Measurements from ENCODE around the gene MARVELD3. TPM values are rescaled to one million over a fixed set of nuclear protein-coding genes. Genes with fewer than 3 reads are reported as not detected.

MARVELD3 gene
- total RNA-seq, 2 experiments from 2014 or later = not detected

DNA sequence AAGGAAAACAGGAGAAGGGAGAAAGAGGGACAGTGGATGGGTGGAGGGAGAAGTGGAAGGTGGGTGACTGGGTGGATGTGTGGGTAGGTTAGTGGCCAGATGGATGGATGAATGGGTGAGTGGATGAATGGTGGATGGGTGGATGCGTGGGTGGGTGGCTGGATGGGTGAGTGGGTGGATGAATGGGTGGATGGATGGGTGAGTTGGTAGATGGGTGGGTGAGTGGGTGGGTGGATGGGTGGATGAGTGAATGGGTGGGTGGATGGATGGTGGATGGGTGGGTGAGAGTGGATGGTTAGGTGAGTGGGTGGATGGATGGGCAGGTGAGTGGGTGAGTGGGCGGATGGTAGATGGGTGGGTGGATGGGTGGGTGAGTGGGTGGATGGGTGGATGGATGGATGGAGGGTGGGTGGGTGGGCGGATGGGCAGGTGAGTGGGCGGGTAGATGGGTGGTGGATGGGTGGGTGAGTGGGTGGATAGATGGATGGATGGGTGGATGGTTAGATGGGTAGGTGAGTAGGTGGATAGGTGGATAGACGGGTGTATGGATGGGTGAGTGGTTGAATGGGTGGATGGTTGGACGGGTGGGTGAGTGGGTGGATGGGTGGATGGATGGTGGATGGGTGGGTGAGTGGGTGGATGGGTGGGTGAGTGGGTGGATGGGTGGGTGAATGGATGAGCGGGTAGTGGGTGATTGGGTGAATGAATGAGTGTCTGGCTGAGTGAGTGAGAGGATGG is 702 bp upstream of the MARVELD3 start:
- Mint-ChIP-seq H3K27me3 (ENCODE audit: low read depth) (peaks cover 19% of the 10 kb centered on the region), H3K4me1 (ENCODE audit: low read depth) (no peaks in the 10 kb centered on the region), H3K9me3 (ENCODE audit: insufficient read depth) (no peaks in the 10 kb centered on the region), H3K36me3 (ENCODE audit: low read depth) (no peaks in the 10 kb centered on the region), H3K27ac (no peak overlapping the region), H3K4me3 (no peak overlapping the region)
- ChIA-PET POLR2A (no interaction called here), CTCF (interaction anchor here (3.2 kb wide), 1 partner anchor 14 kb away, joined by 19 read pairs; no protein-coding TSS in a partner anchor)
- DNase-seq = no peak
- no peak for ATAC-seq

DNA sequence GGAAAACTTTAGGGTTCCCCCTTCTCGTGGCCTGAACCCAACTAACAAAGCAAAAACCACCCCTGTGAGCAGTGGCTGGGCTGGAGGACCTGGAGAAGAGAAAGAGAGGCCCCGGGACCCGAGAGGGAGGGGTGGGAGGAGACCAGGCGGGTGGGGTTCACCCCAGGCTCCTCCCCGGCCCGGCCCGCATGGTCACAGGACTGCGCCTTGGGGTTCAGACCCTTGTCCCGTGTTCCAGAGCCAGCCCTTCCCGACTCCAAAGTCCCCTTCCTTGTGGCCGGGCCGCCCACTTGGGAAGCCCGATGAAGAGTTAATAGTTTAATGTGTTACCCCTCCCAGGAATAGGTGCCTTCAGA is 852 bp downstream of the MARVELD3 start:
- Mint-ChIP-seq H3K4me3 (no peak overlapping the region), H3K36me3 (ENCODE audit: low read depth) (no peaks in the 10 kb centered on the region), H3K27ac (no peak overlapping the region), H3K9me3 (ENCODE audit: insufficient read depth) (no peaks in the 10 kb centered on the region), H3K27me3 (ENCODE audit: low read depth) (peaks cover 18% of the 10 kb centered on the region), H3K4me1 (ENCODE audit: low read depth) (no peaks in the 10 kb centered on the region)
- CTCF ChIA-PET = no interaction called here
- POLR2A ChIA-PET = no interaction called here
- ATAC-seq (no peak), DNase-seq (no peak)

DNA sequence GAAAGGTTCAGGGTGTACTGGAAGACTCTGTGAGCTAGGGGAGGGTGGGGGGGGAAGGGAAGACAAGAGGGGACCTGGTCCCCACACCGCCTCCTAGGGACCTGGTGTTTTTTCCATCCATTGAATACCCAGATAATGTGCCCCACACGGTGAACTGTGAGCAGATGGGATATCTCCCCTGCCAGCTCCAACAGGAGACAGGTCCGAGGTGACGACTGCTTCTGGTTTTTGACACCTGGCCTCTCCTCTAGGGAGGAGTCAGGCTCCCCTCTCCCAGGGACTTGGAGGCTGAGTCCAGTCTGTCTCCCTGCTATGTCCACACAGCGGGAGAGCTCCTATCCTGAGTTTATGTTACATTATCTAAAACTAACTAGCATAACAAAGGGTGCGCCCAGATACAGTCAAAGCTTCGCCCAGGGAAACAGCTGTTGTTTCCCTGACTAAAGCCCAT is 1.8 kb downstream of the MARVELD3 start:
- H3K27ac Mint-ChIP-seq = no peak overlapping the region
- ATAC-seq (no peak), DNase-seq (no peak)
- H3K9me3 Mint-ChIP-seq (ENCODE audit: insufficient read depth) = no peaks in the 10 kb centered on the region
- CTCF ChIA-PET = interaction anchor here (0.7 to 2.9 kb wide), 2 partner anchors 17 to 63 kb away, joined by 3 to 12 read pairs; no protein-coding TSS in a partner anchor
- H3K4me3 Mint-ChIP-seq = no peak overlapping the region
- peaks cover 22% of the 10 kb centered on the region for H3K27me3 Mint-ChIP-seq (ENCODE audit: low read depth)
- no peaks in the 10 kb centered on the region for H3K4me1 Mint-ChIP-seq (ENCODE audit: low read depth)
- POLR2A ChIA-PET = no interaction called here
- no peaks in the 10 kb centered on the region for H3K36me3 Mint-ChIP-seq (ENCODE audit: low read depth)

DNA sequence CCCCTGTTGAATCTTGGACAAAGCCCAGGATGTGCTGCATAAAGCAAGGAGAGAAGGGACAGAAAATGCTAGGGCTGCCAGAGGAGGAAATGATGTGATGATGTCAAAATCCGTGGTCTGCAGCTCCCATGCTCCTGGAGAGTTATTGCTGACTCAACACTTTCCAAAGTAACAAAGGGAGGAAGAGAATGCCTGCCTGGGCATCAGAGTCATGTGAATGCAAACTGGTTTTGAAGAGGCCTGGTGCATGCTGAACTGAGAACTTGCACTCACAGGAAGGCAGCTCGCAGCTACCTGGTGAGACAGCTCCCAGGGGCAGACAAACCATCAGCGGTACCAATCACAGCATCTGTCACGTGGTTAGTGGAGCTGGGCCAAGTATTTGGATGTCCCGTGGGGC is 2.8 kb downstream of the MARVELD3 start:
- DNase-seq = no peak
- no peak overlapping the region for H3K4me3 Mint-ChIP-seq
- H3K4me1 Mint-ChIP-seq (ENCODE audit: low read depth) = no peaks in the 10 kb centered on the region
- ChIA-PET CTCF (interaction anchor here (1.0 to 2.9 kb wide), 2 partner anchors 16 to 18 kb away, joined by 7 to 12 read pairs; no protein-coding TSS in a partner anchor), POLR2A (no interaction called here)
- no peaks in the 10 kb centered on the region for H3K9me3 Mint-ChIP-seq (ENCODE audit: insufficient read depth)
- no peak overlapping the region for H3K27ac Mint-ChIP-seq
- no peaks in the 10 kb centered on the region for H3K36me3 Mint-ChIP-seq (ENCODE audit: low read depth)
- peaks cover 22% of the 10 kb centered on the region for H3K27me3 Mint-ChIP-seq (ENCODE audit: low read depth)
- ATAC-seq = no peak

DNA sequence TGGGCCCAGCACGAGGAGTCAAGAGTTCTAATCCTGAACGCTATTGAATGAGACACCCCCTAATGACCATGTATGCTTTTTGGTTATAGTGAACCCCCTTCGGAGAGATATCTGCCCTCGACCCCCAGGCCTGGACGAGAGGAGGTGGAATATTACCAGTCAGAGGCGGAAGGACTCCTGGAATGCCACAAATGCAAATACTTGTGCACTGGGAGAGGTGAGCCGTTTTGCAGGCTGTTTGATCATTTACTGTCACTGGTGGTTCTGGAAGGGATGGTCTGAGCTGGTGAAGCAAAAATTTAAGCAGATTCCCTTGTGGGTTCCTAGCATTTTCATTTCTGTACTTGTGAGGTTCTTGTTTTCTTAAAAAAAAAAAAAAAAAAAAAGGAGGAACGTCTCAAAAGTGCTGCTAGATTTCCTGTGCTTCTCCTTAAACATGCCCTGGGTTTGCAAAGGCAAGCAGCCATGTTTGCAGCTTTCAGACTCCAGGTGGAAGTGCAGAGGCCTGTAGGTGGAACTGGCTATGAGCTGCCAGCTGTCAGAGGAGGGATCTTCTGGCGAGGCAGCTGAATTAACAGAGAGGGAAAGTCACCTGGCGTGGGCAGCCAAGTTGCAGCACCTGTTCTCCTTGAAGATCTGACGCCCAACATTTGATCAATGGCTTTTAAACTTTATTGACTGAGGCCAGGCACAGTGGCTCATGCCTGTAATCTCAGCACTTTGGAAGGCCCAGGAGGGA is 3.5 kb downstream of the MARVELD3 start:
- CTCF ChIA-PET = interaction anchor here (0.8 to 2.9 kb wide), 3 partner anchors 14 to 18 kb away, joined by 3 to 12 read pairs (median 7); no protein-coding TSS in a partner anchor
- POLR2A ChIA-PET = no interaction called here
- H3K4me1 Mint-ChIP-seq (ENCODE audit: low read depth) = no peaks in the 10 kb centered on the region
- H3K9me3 Mint-ChIP-seq (ENCODE audit: insufficient read depth) = no peaks in the 10 kb centered on the region
- peaks cover 22% of the 10 kb centered on the region for H3K27me3 Mint-ChIP-seq (ENCODE audit: low read depth)
- H3K4me3 Mint-ChIP-seq = no peak overlapping the region
- no peak for DNase-seq
- no peaks in the 10 kb centered on the region for H3K36me3 Mint-ChIP-seq (ENCODE audit: low read depth)
- no peak for ATAC-seq
- H3K27ac Mint-ChIP-seq = no peak overlapping the region

DNA sequence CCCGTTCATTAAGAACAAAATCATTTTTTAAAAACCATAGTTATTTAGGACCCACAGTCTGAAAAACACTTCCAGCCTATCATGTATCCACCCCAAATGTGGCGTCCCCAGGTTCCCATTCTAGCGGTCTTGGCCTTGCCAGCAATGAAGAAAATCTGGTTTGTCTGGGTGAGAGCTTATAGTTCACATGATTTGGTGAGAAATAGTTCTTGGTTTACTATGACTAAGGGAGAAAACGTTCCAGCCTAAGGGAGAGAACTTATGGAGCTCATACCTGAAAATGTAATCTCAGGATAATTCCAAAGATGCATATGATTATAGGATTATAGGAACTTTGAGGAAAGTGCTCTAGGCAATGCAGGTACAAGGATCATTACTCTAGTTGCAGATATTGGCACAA is 4.8 kb downstream of the MARVELD3 start:
- DNase-seq (no peak), ATAC-seq (no peak)
- Mint-ChIP-seq H3K27me3 (ENCODE audit: low read depth) (peaks cover 18% of the 10 kb centered on the region), H3K4me3 (no peak overlapping the region), H3K27ac (no peak overlapping the region), H3K4me1 (ENCODE audit: low read depth) (no peaks in the 10 kb centered on the region), H3K36me3 (ENCODE audit: low read depth) (no peaks in the 10 kb centered on the region), H3K9me3 (ENCODE audit: insufficient read depth) (no peaks in the 10 kb centered on the region)
- ChIA-PET CTCF (no interaction called here), POLR2A (no interaction called here)

DNA sequence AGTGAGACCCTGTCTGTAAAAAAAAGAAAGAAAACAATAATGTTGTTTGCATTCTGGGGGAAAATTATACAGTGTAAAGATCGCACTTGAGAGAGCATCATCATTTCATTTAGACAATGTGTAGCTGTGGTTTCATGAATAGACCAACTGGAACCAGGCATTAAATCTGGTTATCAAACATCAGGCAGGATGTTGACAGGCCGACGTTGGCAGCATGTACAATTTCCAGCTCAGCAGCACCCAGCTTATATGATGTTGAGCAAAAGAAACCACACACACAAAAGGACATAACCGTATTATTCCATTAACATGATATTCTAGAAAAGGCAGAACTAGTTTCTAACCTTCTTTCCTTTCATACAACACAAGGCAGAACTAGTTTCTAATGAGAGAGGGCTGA is 5.8 kb downstream of the MARVELD3 start:
- CTCF ChIA-PET = interaction anchor here (1.7 kb wide), 1 partner anchor 21 kb away, joined by 7 read pairs; no protein-coding TSS in a partner anchor
- no peaks in the 10 kb centered on the region for H3K36me3 Mint-ChIP-seq (ENCODE audit: low read depth)
- H3K4me1 Mint-ChIP-seq (ENCODE audit: low read depth) = no peaks in the 10 kb centered on the region
- peaks cover 16% of the 10 kb centered on the region for H3K27me3 Mint-ChIP-seq (ENCODE audit: low read depth)
- DNase-seq = no peak
- POLR2A ChIA-PET = no interaction called here
- H3K27ac Mint-ChIP-seq = no peak overlapping the region
- H3K4me3 Mint-ChIP-seq = no peak overlapping the region
- no peak for ATAC-seq
- H3K9me3 Mint-ChIP-seq (ENCODE audit: insufficient read depth) = no peaks in the 10 kb centered on the region

DNA sequence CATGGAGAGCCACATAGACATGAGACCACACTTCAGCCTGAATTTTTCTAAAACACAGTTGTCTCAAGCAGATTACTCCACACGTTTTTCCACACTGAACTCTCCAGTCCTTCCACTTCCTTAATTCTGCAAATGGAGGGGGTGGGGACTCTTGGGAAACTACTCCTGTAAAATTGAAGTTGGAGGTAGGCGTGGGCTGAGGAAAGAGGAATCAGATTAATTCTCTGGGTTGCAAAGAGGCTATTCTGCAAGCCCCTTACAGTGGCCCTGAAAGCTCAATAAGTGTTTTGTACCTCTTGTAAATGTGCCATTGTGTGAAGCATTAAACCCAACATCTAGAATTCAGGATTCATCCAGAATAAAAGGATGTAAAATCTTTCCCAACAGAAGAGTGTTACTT is 9.6 kb downstream of the MARVELD3 start:
- Mint-ChIP-seq H3K36me3 (ENCODE audit: low read depth) (no peaks in the 10 kb centered on the region), H3K4me1 (ENCODE audit: low read depth) (no peaks in the 10 kb centered on the region), H3K27ac (no peak overlapping the region), H3K4me3 (no peak overlapping the region), H3K27me3 (ENCODE audit: low read depth) (peaks cover 8% of the 10 kb centered on the region), H3K9me3 (ENCODE audit: insufficient read depth) (no peaks in the 10 kb centered on the region)
- CTCF ChIA-PET = no interaction called here
- POLR2A ChIA-PET = no interaction called here
- ATAC-seq (no peak), DNase-seq (no peak)

DNA sequence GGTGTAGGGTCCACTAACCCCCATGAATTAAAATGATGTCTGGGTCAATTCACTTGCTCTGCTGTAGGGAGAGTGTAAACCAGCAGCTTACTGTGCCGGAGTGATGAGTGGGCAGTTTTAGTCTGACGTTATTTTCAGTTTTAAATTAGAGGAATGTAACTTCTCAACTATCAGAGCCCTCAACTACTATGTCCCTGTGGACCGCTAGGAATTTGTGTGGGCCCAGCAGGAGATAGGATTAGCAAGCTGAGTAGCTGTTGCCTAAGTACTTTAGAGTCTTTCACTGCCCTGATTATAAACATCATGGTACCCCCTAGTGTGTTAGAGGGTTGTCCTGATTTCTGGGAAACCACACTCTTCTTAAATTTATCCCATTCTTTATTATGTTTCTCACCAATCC is 11.4 kb downstream of the MARVELD3 start:
- Mint-ChIP-seq H3K27me3 (ENCODE audit: low read depth) (no peaks in the 10 kb centered on the region), H3K9me3 (ENCODE audit: insufficient read depth) (no peaks in the 10 kb centered on the region), H3K27ac (no peak overlapping the region), H3K36me3 (ENCODE audit: low read depth) (no peaks in the 10 kb centered on the region), H3K4me1 (ENCODE audit: low read depth) (no peaks in the 10 kb centered on the region), H3K4me3 (no peak overlapping the region)
- POLR2A ChIA-PET = no interaction called here
- DNase-seq = no peak
- ATAC-seq = no peak
- CTCF ChIA-PET = interaction anchor here (1.0 kb wide), 1 partner anchor 27 kb away, joined by 3 read pairs; no protein-coding TSS in a partner anchor

DNA sequence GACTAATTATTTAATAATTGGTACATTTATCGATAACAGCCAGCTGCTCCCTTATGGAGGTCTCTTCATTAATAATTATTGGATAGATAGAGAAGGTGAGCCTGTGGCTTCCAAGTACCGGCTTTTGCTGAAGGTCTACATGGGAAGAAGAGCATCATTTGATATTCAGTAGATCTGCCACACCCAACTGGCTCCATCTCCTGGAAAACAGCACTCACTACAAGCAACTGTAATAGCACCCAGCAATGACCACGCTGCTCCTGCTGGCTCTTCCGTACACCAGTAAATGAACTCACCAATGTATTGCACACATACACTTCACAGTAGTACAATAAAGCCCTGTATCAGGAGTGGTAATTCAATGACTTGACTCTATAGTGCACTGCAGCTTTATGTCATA is 19.5 kb downstream of the MARVELD3 start:
- H3K4me1 Mint-ChIP-seq (ENCODE audit: low read depth) = no peaks in the 10 kb centered on the region
- DNase-seq = peak; percentile 29
- H3K4me3 Mint-ChIP-seq = no peak overlapping the region
- H3K9me3 Mint-ChIP-seq (ENCODE audit: insufficient read depth) = no peaks in the 10 kb centered on the region
- ATAC-seq = peak; percentile 71
- no peaks in the 10 kb centered on the region for H3K27me3 Mint-ChIP-seq (ENCODE audit: low read depth)
- H3K27ac Mint-ChIP-seq = no peak overlapping the region
- no peaks in the 10 kb centered on the region for H3K36me3 Mint-ChIP-seq (ENCODE audit: low read depth)
- CTCF ChIA-PET = interaction anchor here (0.6 to 2.7 kb wide), 3 partner anchors 35 to 1308 kb away, joined by 3 to 13 read pairs (median 3); no protein-coding TSS in a partner anchor
- POLR2A ChIA-PET = no interaction called here

DNA sequence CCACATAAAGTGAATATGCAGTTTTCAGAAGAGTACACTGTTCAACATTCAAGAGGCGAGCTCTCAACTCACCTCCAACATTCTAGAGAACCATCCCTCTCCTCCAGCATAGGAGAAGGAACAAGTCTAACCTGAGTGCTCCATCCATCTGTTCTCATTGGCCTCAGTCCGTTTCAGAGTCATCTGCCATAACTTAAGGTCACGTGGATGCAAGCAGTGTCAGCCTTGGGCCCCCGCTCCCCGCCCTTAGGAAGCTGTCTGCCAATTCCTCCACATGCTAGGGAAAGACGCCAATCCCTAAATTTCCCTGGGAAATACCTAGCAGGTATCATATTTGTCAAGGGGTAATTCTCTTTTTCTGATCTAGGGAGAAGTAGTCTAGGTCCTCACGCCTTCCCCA is 21.4 kb downstream of the MARVELD3 start:
- Mint-ChIP-seq H3K27ac (no peak overlapping the region), H3K9me3 (ENCODE audit: insufficient read depth) (no peaks in the 10 kb centered on the region), H3K27me3 (ENCODE audit: low read depth) (no peaks in the 10 kb centered on the region), H3K4me3 (no peak overlapping the region), H3K4me1 (ENCODE audit: low read depth) (no peaks in the 10 kb centered on the region), H3K36me3 (ENCODE audit: low read depth) (peaks cover under 1% of the 10 kb centered on the region)
- ChIA-PET CTCF (no interaction called here), POLR2A (no interaction called here)
- DNase-seq (no peak), ATAC-seq (no peak)

DNA sequence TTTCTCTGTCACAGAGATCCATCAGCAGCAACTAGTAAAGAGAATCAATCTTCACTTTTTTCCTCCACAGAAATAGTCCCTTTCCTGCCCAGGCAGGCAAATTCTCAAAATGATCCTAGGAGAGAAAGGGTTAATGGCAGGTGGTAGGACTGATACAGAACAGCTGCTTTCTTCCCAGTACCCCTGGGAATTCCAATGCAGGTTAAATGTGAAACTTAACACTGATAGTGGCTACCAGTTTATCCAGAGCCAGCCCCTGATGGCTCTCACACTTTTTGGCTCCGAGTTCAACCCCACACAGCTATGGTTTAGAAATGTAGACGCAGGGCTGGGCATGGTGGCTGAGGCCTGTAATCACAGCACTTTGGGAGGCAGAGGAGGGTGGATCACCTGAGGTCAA is 22.2 kb downstream of the MARVELD3 start:
- Mint-ChIP-seq H3K27me3 (ENCODE audit: low read depth) (no peaks in the 10 kb centered on the region), H3K36me3 (ENCODE audit: low read depth) (peaks cover 2% of the 10 kb centered on the region), H3K27ac (no peak overlapping the region), H3K4me3 (no peak overlapping the region), H3K9me3 (ENCODE audit: insufficient read depth) (no peaks in the 10 kb centered on the region), H3K4me1 (ENCODE audit: low read depth) (no peaks in the 10 kb centered on the region)
- POLR2A ChIA-PET = no interaction called here
- ATAC-seq = no peak
- CTCF ChIA-PET = no interaction called here
- no peak for DNase-seq

Data from activated CD8-positive, alpha-beta T cell treated with anti-CD3 and anti-CD28 coated beads, Interleukin-2, amount 10 ng/mL, durations not matched to agents 7 days and 5 days (primary cell).